HepG2 (cell line): ENCODE results near the gene PADI4. TPM values are rescaled to one million over a fixed set of nuclear protein-coding genes. Genes with fewer than 3 reads are reported as not detected.

Experiments used
- ATAC-seq: fragments of 200-7000 bp; cut with Tn5 transposase; 3 replicates; pipeline ENCODE4 v1.9.1; 2020; ENCODE audit warnings: mild to moderate bottlenecking, moderate library complexity
- BruUV-seq: library from RNA; stranded (reverse); fragments of 400-500 nt; replicated peaks from 2 replicates; lab custom pipeline; 2021; lab: Mats Ljungman, UMichigan
- CTCF ChIA-PET: fragments of 300-600 bp; formaldehyde crosslinking; extraction: SDS; loops from one replicate; lab custom pipeline; 2021; ENCODE audit warnings: low total read pairs, inconsistent platforms, low intra/inter-chr PET ratio; lab: Yijun Ruan, JAX
- POLR2A ChIA-PET: fragments of 350-600 bp; sonication (Branson Sonifier 250); formaldehyde crosslinking; loops from one replicate; lab custom pipeline; 2020; ENCODE audit warnings: antibody characterized with exemption, inconsistent platforms; lab: Yijun Ruan, JAX
- DNase-seq: peaks from one replicate; pipeline ENCODE4 v3.0.0-alpha.2; 2015; ENCODE audit warnings: low spot score
- FAIRE-seq: peaks from 3 replicates; lab custom pipeline; 2011; peaks lifted over from hg19 to GRCh38; lab: Jason Lieb, UNC
- H2AFZ ChIP-seq: one replicate; pipeline ENCODE4 v1.6.1; 2011; ENCODE audit warnings: low read length, inconsistent platforms
- H3K27ac ChIP-seq: fragments of 300-600 bp; 3 replicates; pipeline ENCODE4 v1.8.0; 2011; ENCODE audit warnings: mixed run types, mild to moderate bottlenecking, mixed read lengths, low read length, inconsistent platforms; ENCODE audit not compliant: insufficient read depth; ENCODE audit errors: extremely low read length
- H3K27me3 ChIP-seq, 2 experiments: fragments of 200-600 bp in 1 of 2; 2 replicates in 1 of 2; 3 replicates in 1 of 2; pipeline versions ENCODE4 v1.6.0 to v1.8.0; 2011; ENCODE audit warnings: low read length in 2 of 2, mild to moderate bottlenecking in 2 of 2, moderate library complexity in 2 of 2, inconsistent platforms in 1 of 2; ENCODE audit not compliant: insufficient read depth in 2 of 2, control insufficient read depth in 1 of 2
- H3K36me3 ChIP-seq, 2 experiments: fragments of 200-600 bp in 1 of 2; replicated peaks in 1 of 2; 2 replicates in 1 of 2; 3 replicates in 1 of 2; pipeline versions ENCODE4 v1.5.1 to v1.8.0; 2011; ENCODE audit warnings: low read length in 2 of 2, inconsistent platforms in 1 of 2; ENCODE audit not compliant: insufficient read depth in 2 of 2, control insufficient read depth in 1 of 2
- H3K4me1 ChIP-seq: 2 replicates; pipeline ENCODE4 v1.5.1; 2012; ENCODE audit warnings: low read length, inconsistent platforms; ENCODE audit not compliant: insufficient read depth
- H3K4me2 ChIP-seq: 2 replicates; pipeline ENCODE4 v1.6.0; 2011; ENCODE audit warnings: low read depth, low read length, inconsistent platforms
- H3K4me3 ChIP-seq, 3 experiments: fragments of 200-600 bp in 1 of 3; sonication (generic), shearing (Covaris generic) in 1 of 3; replicated peaks in 1 of 3; 2 replicates each; pipeline ENCODE4 v1.5.1; 2011 to 2016; ENCODE audit warnings: low read length in 3 of 3, inconsistent platforms in 2 of 3, low read depth in 2 of 3, mild to moderate bottlenecking in 2 of 3, control low read depth in 1 of 3, mixed read lengths in 1 of 3; ENCODE audit not compliant: insufficient read depth in 1 of 3
- H3K79me2 ChIP-seq: one replicate; pipeline ENCODE4 v1.6.1; 2011; ENCODE audit warnings: low read length, inconsistent platforms; ENCODE audit not compliant: insufficient read depth
- H3K9ac ChIP-seq: 2 replicates; pipeline ENCODE4 v1.6.0; 2011; ENCODE audit warnings: mild to moderate bottlenecking, low read depth, low read length, inconsistent platforms; ENCODE audit not compliant: insufficient read depth
- H3K9me3 ChIP-seq: 2 replicates; pipeline ENCODE4 v1.5.1; 2012; ENCODE audit warnings: mild to moderate bottlenecking, low read length
- H4K20me1 ChIP-seq: 2 replicates; pipeline ENCODE4 v1.6.0; 2011; ENCODE audit warnings: inconsistent platforms, mild to moderate bottlenecking, low read length, moderate library complexity; ENCODE audit not compliant: insufficient read depth
- HIVEP1 ChIP-seq: sonication (generic); formaldehyde crosslinking; IDR thresholded peaks from 2 replicates; pipeline ENCODE4 v1.4.0; 2020; ENCODE audit warnings: mild to moderate bottlenecking, missing genetic modification reagents
- HMG20A ChIP-seq: IDR thresholded peaks from 2 replicates; pipeline ENCODE4 v1.6.1; 2016; ENCODE audit warnings: borderline replicate concordance
- KLF9 ChIP-seq: IDR thresholded peaks from 2 replicates; pipeline ENCODE4 v1.6.1; 2016; ENCODE audit warnings: low read depth
- NR2F6 ChIP-seq, 2 experiments: IDR thresholded peaks; 2 replicates each; pipeline ENCODE4 v1.6.1; 2016; ENCODE audit warnings: antibody characterized with exemption in 1 of 2, mild to moderate bottlenecking in 1 of 2
- RORA ChIP-seq: sonication (generic); formaldehyde crosslinking; IDR thresholded peaks from 2 replicates; pipeline ENCODE4 v1.5.0; 2020; ENCODE audit warnings: mild to moderate bottlenecking, missing genetic modification reagents, moderate library complexity
- SIX1 ChIP-seq: sonication (generic); formaldehyde crosslinking; IDR thresholded peaks from 2 replicates; pipeline ENCODE4 v1.4.0; 2020; ENCODE audit warnings: missing genetic modification reagents, borderline replicate concordance
- SP140L ChIP-seq: sonication (generic); formaldehyde crosslinking; IDR thresholded peaks from 2 replicates; pipeline ENCODE4 v1.4.0; 2020; ENCODE audit warnings: missing genetic modification reagents, borderline replicate concordance
- ZNF20 ChIP-seq: sonication (generic); formaldehyde crosslinking; IDR thresholded peaks from 2 replicates; pipeline ENCODE4 v1.4.0; 2020; ENCODE audit warnings: mild to moderate bottlenecking, moderate library complexity, missing genetic modification reagents
- ZNF543 ChIP-seq: sonication (generic); formaldehyde crosslinking; IDR thresholded peaks from 2 replicates; pipeline ENCODE4 v1.4.0; 2020; ENCODE audit warnings: mild to moderate bottlenecking, missing genetic modification reagents
- ZNF782 ChIP-seq: sonication (generic); formaldehyde crosslinking; IDR thresholded peaks from 2 replicates; pipeline ENCODE4 v1.4.0; 2020; ENCODE audit warnings: missing genetic modification reagents, mild to moderate bottlenecking, borderline replicate concordance
- WGBS: methylation state at CpG from one replicate; pipeline ENCODE4 v1.1.6; 2017; ENCODE audit warnings: low lambda C conversion rate; 5-methylcytosine and 5-hydroxymethylcytosine counted together
- in situ Hi-C: cut with HindIII; loops from 2 replicates; pipeline ENCODE4 v1.10.0; 2017; ENCODE audit warnings: low pct_unique_long_range_greater_than_20kb; ENCODE audit not compliant: extremely low pct_ligation_motif_present
- intact Hi-C: fragments of 100-400 bp; cut with micrococcal nuclease; formaldehyde crosslinking; loops from one replicate; pipeline ENCODE4 v1.10.0; 2022; ENCODE audit not compliant: unreplicated experiment
- polyA plus RNA-seq, 8 experiments: library from polyadenylated mRNA; depleted of rRNA in 3 of 8; stranded (reverse) in 7 of 8; unstranded in 1 of 8; fragments of >200 nt; fragmentation: Illumina TruSeq in 4 of 8; extraction: Trizol in 4 of 8; gene quantifications; 2 replicates each; pipeline versions ENCODE4 v1.2.1 to v1.2.3, GENCODE V29; 2011 to 2016; ENCODE audit warnings: low read depth in 4 of 8, missing spikeins in 1 of 8, mixed read lengths in 1 of 8; ENCODE audit not compliant: insufficient read depth in 1 of 8
- total RNA-seq, 5 experiments: library from RNA; depleted of rRNA; stranded (reverse); fragments of >200 nt; fragmentation: Illumina TruSeq; extraction: Trizol; gene quantifications; 2 replicates each; pipeline ENCODE4 v1.2.3, GENCODE V29; 2016; ENCODE audit warnings: low read depth in 1 of 5
- TF ChIP-seq, protein P1 (sequence below), 2 experiments: sonication (generic) in 1 of 2; formaldehyde crosslinking in 1 of 2; IDR thresholded peaks; 2 replicates each; pipeline versions ENCODE4 v1.4.0 to v1.6.1; 2016 to 2020; ENCODE audit warnings: borderline replicate concordance in 1 of 2, low read depth in 1 of 2, mild to moderate bottlenecking in 1 of 2, missing genetic modification reagents in 1 of 2
- TF ChIP-seq, protein P2 (sequence below): sonication (generic); formaldehyde crosslinking; IDR thresholded peaks from 2 replicates; pipeline ENCODE4 v1.4.0; 2020; ENCODE audit warnings: missing genetic modification reagents
- TF ChIP-seq, protein P3 (sequence below): sonication (generic); formaldehyde crosslinking; IDR thresholded peaks from 2 replicates; pipeline ENCODE4 v1.4.0; 2020; ENCODE audit warnings: mild to moderate bottlenecking, missing genetic modification reagents
- TF ChIP-seq, protein P4 (sequence below): sonication (generic); formaldehyde crosslinking; IDR thresholded peaks from 2 replicates; pipeline ENCODE4 v1.8.0; 2022; ENCODE audit warnings: mild to moderate bottlenecking, missing genetic modification reagents, moderate library complexity

The PADI4 gene
- total and polyA plus RNA-seq, 2 of the 13 experiments (the other 11 are each of a cell fraction or from before 2014, with no cell fraction given), result 0.04 TPM

DNA sequence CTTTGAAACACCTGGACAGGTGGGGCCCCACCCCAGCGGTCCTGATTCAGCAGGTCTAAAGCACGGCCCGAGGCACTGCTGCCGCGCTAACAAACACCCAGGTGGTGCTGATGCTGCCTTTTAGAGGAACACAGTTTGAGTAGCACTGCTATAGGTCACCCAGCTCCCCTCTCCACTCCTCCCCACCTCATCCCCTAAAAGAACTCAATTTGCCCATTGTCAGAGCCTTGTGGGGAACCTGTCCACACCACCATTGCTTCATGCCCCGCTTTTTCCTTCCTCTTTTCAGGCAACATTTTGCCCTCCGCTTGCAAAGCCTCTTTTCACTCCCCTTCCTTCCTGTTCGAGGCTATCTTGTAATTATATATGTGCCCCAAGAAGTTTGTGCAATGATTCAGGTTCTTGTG, 26.2 kb upstream of the PADI4 start (continued):
- TF ChIP-seq, protein P1, sequence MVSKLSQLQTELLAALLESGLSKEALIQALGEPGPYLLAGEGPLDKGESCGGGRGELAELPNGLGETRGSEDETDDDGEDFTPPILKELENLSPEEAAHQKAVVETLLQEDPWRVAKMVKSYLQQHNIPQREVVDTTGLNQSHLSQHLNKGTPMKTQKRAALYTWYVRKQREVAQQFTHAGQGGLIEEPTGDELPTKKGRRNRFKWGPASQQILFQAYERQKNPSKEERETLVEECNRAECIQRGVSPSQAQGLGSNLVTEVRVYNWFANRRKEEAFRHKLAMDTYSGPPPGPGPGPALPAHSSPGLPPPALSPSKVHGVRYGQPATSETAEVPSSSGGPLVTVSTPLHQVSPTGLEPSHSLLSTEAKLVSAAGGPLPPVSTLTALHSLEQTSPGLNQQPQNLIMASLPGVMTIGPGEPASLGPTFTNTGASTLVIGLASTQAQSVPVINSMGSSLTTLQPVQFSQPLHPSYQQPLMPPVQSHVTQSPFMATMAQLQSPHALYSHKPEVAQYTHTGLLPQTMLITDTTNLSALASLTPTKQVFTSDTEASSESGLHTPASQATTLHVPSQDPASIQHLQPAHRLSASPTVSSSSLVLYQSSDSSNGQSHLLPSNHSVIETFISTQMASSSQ (IDR thresholded peaks at IDR 0.05; ENCODE audit: low read depth), result no peak
- TF ChIP-seq, protein P1 (CRISPR knock-in tag; IDR thresholded peaks at IDR 0.05; ENCODE audit: borderline replicate concordance), result no peak
- TF ChIP-seq HMG20A (CRISPR knock-in tag), result no peak
- TF ChIP-seq, all 625 proteins: peak for 0

DNA sequence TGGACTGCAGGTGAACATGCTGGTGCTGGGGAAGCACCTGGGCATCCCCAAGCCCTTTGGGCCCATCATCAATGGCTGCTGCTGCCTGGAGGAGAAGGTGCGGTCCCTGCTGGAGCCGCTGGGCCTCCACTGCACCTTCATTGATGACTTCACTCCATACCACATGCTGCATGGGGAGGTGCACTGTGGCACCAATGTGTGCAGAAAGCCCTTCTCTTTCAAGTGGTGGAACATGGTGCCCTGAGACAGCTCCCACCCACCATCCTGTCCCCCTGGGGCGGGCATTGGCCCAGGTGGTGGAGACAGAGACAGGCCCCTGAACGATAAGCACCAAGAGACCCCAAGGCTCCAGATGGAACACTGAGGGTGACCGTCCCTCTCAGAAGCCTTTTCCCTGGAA, 25.2 kb upstream of the PADI4 start:
- Histone ChIP-seq H3K9me3 (no peaks in the 10 kb centered on the region), H2AFZ (no peak overlapping the region), H3K4me3 (no peak overlapping the region), H3K4me2 (no peak overlapping the region), H3K36me3 (no peaks in the 10 kb centered on the region), H4K20me1 (no peaks in the 10 kb centered on the region), H3K9ac (no peak overlapping the region), H3K27me3 (peaks cover 4 to 23% of the 10 kb centered on the region in 2 experiments; a peak in 2 of 5 replicates), H3K79me2 (no peaks in the 10 kb centered on the region), H3K4me1 (no peaks in the 10 kb centered on the region), H3K27ac (no peak overlapping the region)
- intact Hi-C loops, result no loop called here
- no peak for DNase-seq
- ChIA-PET POLR2A (no interaction called here), CTCF (no interaction called here)
- in situ Hi-C loops, result no loop called here
- no peak for ATAC-seq
- no peak for FAIRE-seq
- WGBS, result 0% methylated on average over 2 of the region's 5 CpGs
- BruUV-seq, result no TSS peak
- TF ChIP-seq SIX1 (CRISPR knock-in tag) (no peak), RORA (CRISPR knock-in tag) (no peak), ZNF20 (CRISPR knock-in tag) (no peak), HIVEP1 (CRISPR knock-in tag) (no peak), NR2F6 (IDR thresholded peaks at IDR 0.05) (no peak), NR2F6 (CRISPR knock-in tag; IDR thresholded peaks at IDR 0.05) (no peak), SP140L (CRISPR knock-in tag) (no peak), ZNF543 (CRISPR knock-in tag) (no peak), ZNF782 (no peak), KLF9 (CRISPR knock-in tag) (no peak)
- TF ChIP-seq, protein P2, sequence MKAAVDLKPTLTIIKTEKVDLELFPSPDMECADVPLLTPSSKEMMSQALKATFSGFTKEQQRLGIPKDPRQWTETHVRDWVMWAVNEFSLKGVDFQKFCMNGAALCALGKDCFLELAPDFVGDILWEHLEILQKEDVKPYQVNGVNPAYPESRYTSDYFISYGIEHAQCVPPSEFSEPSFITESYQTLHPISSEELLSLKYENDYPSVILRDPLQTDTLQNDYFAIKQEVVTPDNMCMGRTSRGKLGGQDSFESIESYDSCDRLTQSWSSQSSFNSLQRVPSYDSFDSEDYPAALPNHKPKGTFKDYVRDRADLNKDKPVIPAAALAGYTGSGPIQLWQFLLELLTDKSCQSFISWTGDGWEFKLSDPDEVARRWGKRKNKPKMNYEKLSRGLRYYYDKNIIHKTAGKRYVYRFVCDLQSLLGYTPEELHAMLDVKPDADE (CRISPR knock-in tag), result no peak
- TF ChIP-seq, protein P3, sequence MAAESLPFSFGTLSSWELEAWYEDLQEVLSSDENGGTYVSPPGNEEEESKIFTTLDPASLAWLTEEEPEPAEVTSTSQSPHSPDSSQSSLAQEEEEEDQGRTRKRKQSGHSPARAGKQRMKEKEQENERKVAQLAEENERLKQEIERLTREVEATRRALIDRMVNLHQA (CRISPR knock-in tag), result no peak
- TF ChIP-seq, protein P4, sequence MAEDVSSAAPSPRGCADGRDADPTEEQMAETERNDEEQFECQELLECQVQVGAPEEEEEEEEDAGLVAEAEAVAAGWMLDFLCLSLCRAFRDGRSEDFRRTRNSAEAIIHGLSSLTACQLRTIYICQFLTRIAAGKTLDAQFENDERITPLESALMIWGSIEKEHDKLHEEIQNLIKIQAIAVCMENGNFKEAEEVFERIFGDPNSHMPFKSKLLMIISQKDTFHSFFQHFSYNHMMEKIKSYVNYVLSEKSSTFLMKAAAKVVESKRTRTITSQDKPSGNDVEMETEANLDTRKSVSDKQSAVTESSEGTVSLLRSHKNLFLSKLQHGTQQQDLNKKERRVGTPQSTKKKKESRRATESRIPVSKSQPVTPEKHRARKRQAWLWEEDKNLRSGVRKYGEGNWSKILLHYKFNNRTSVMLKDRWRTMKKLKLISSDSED (CRISPR knock-in tag), result no peak
